HepG2 (cell line): ENCODE results near the gene APBA3. TPM values are rescaled to one million over a fixed set of nuclear protein-coding genes. Genes with fewer than 3 reads are reported as not detected.

ENCODE experiments used
- ARNT2 ChIP-seq: sonication (generic); formaldehyde crosslinking; IDR thresholded peaks from 2 replicates; pipeline ENCODE4 v1.8.0; 2022; ENCODE audit warnings: mild to moderate bottlenecking, low read depth, missing genetic modification reagents, moderate library complexity
- BRCA1 ChIP-seq: sonication (generic); formaldehyde crosslinking; IDR thresholded peaks from 2 replicates; pipeline ENCODE4 v1.4.0; 2020; ENCODE audit warnings: missing genetic modification reagents
- CENPBD1 ChIP-seq: sonication (generic); formaldehyde crosslinking; IDR thresholded peaks from 2 replicates; pipeline ENCODE4 v1.8.0; 2022; ENCODE audit warnings: missing genetic modification reagents, low read depth, mild to moderate bottlenecking, borderline replicate concordance
- HBP1 ChIP-seq: IDR thresholded peaks from 2 replicates; pipeline ENCODE4 v1.6.1; 2016; ENCODE audit warnings: low read depth, control low read depth
- IKZF1 ChIP-seq: fragments of 450-650 bp; IDR thresholded peaks from 2 replicates; pipeline ENCODE4 v1.7.1; 2016
- KDM6A ChIP-seq: IDR thresholded peaks from 2 replicates; pipeline ENCODE4 v1.6.1; 2016; ENCODE audit warnings: low read depth
- MLXIP ChIP-seq: sonication (generic); formaldehyde crosslinking; IDR thresholded peaks from 2 replicates; pipeline ENCODE4 v1.9.0; 2021; ENCODE audit warnings: missing genetic modification reagents, borderline replicate concordance
- MTF1 ChIP-seq: sonication (generic); formaldehyde crosslinking; IDR thresholded peaks from 2 replicates; pipeline ENCODE4 v1.5.0; 2020; ENCODE audit warnings: missing genetic modification reagents
- PRDM15 ChIP-seq: sonication (generic); formaldehyde crosslinking; IDR thresholded peaks from 2 replicates; pipeline ENCODE4 v1.4.0; 2020; ENCODE audit warnings: missing genetic modification reagents
- PRMT3 ChIP-seq: sonication (generic); formaldehyde crosslinking; IDR thresholded peaks from 2 replicates; pipeline ENCODE4 v1.8.1; 2022; ENCODE audit warnings: low read depth, mild to moderate bottlenecking, moderate library complexity, missing genetic modification reagents, borderline replicate concordance
- SNAPC4 ChIP-seq: sonication (generic); formaldehyde crosslinking; IDR thresholded peaks from 2 replicates; pipeline ENCODE4 v1.4.0; 2020; ENCODE audit warnings: mild to moderate bottlenecking, missing genetic modification reagents
- TEAD3 ChIP-seq: optimal IDR thresholded peaks from 2 replicates; pipeline ENCODE3; 2016; ENCODE audit warnings: borderline replicate concordance
- ZNF704 ChIP-seq: sonication (generic); formaldehyde crosslinking; IDR thresholded peaks from 2 replicates; pipeline ENCODE4 v1.8.1; 2023; ENCODE audit warnings: mild to moderate bottlenecking, inconsistent platforms, moderate library complexity, missing genetic modification reagents, borderline replicate concordance
- ZZZ3 ChIP-seq: sonication (generic); formaldehyde crosslinking; IDR thresholded peaks from 2 replicates; pipeline ENCODE4 v1.4.0; 2020; ENCODE audit warnings: missing genetic modification reagents, mild to moderate bottlenecking, borderline replicate concordance
- polyA plus RNA-seq, 8 experiments: library from polyadenylated mRNA; depleted of rRNA in 3 of 8; stranded (reverse) in 7 of 8; unstranded in 1 of 8; fragments of >200 nt; fragmentation: Illumina TruSeq in 4 of 8; extraction: Trizol in 4 of 8; gene quantifications; 2 replicates each; pipeline versions ENCODE4 v1.2.1 to v1.2.3, GENCODE V29; 2011 to 2016; ENCODE audit warnings: low read depth in 4 of 8, missing spikeins in 1 of 8, mixed read lengths in 1 of 8; ENCODE audit not compliant: insufficient read depth in 1 of 8
- total RNA-seq, 5 experiments: library from RNA; depleted of rRNA; stranded (reverse); fragments of >200 nt; fragmentation: Illumina TruSeq; extraction: Trizol; gene quantifications; 2 replicates each; pipeline ENCODE4 v1.2.3, GENCODE V29; 2016; ENCODE audit warnings: low read depth in 1 of 5

APBA3 gene
- total and polyA plus RNA-seq, 2 of the 13 experiments (the other 11 are each of a cell fraction or from before 2014, with no cell fraction given): 14.2 to 14.3 TPM

- no peak for TF ChIP-seq SNAPC4 (CRISPR knock-in tag)
- TF ChIP-seq ZZZ3 (CRISPR knock-in tag): no peak
- no peak for TF ChIP-seq PRMT3 (CRISPR knock-in tag)
- TF ChIP-seq TEAD3: peak; percentile 92
- no peak for TF ChIP-seq ZNF704 (CRISPR knock-in tag)
- peak; percentile 92 for TF ChIP-seq PRDM15 (CRISPR knock-in tag)
- TF ChIP-seq IKZF1: no peak
- no peak for TF ChIP-seq CENPBD1 (CRISPR knock-in tag)
- no peak for TF ChIP-seq MLXIP (CRISPR knock-in tag)
- no peak for TF ChIP-seq HBP1 (CRISPR knock-in tag)
- 0 out of 2 replicates have a peak, but pooled peaks have one; percentile 32 for TF ChIP-seq BRCA1 (CRISPR knock-in tag)
- TF ChIP-seq KDM6A: peak; percentile 89
- peak; percentile 57; the same call in 1 of the 2 replicates for TF ChIP-seq ARNT2
- no peak for TF ChIP-seq MTF1
These were observed 51.2 kb downstream of the APBA3 start (continued) for GRCh38 chr19:3710265-3710812.
